ENCODE results near the gene CDH13. TPM values are rescaled to one million over a fixed set of nuclear protein-coding genes. Genes with fewer than 3 reads are reported as not detected.

CDH13 gene
- total and polyA plus RNA-seq, 9 of the 15 experiments (the other 6 are each of a cell fraction or from before 2014, with no cell fraction given): 0.03 TPM; not detected in 8

- CTCF ChIA-PET (ENCODE audit: low intra/inter-chr PET ratio): interaction anchor here (0.6 kb wide), 3 partner anchors 25 to 1182 kb away, joined by 3 read pairs; no protein-coding TSS in a partner anchor
- no peak for TF ChIP-seq RAD21 (CRISPR knock-in tag; conservative IDR thresholded peaks at IDR 0.05 in 1 of 2, IDR thresholded peaks at IDR 0.05 in 1 of 2)
- H3K9me3 ChIP-seq (replicated peaks; ENCODE audit: control insufficient read depth, insufficient read depth, low read depth, low read length): no peaks in the 10 kb centered on the region
- no peaks in the 10 kb centered on the region for H3K9me1 ChIP-seq (ENCODE audit: control insufficient read depth, insufficient read depth, low read length)
- intact Hi-C loops (cut with micrococcal nuclease) (loop anchor here (5.0 to 10.0 kb wide), 2 partner anchors 993 to 1185 kb away; no protein-coding TSS in a partner anchor), in situ Hi-C loops (cut with MboI) (loop anchor here (10.0 kb wide), 1 partner anchor 1183 kb away; no protein-coding TSS in a partner anchor)
- DNase-seq (ENCODE audit: extremely low read depth in 1 of 4, low spot score in 3 of 4) (no peak), ATAC-seq (no peak), FAIRE-seq (no peak)
- no peaks in the 10 kb centered on the region for H3K79me2 ChIP-seq (ENCODE audit: control insufficient read depth, insufficient read depth, low read length)
- H3K27ac ChIP-seq (ENCODE audit: extremely low read depth, low read depth, low read length): no peak overlapping the region
- H3K27me3 ChIP-seq (ENCODE audit: control insufficient read depth in 2 of 2, insufficient read depth in 2 of 2, low read length in 2 of 2): peaks cover 0 to 2% of the 10 kb centered on the region in 2 experiments; a peak in 1 of 5 replicates
- H2AFZ ChIP-seq (ENCODE audit: low read depth, low read length): no peak overlapping the region
- H3K9ac ChIP-seq (ENCODE audit: insufficient read depth in 1 of 2, low read depth in 2 of 2, low read length in 2 of 2): no peak overlapping the region
- no peaks in the 10 kb centered on the region for H4K20me1 ChIP-seq (replicated peaks; ENCODE audit: control insufficient read depth, insufficient read depth, low read length)
- no peaks in the 10 kb centered on the region for H3K36me3 ChIP-seq (ENCODE audit: control insufficient read depth, insufficient read depth, low read length)
- H3K4me3 ChIP-seq: no peak overlapping the region
- 0% methylated on average over 2 of the region's 2 CpGs for WGBS (ENCODE audit: insufficient coverage, low coverage, missing lambda C conversion rate)
- H3K4me2 ChIP-seq (ENCODE audit: insufficient read depth, low read length): no peak overlapping the region
- BruUV-seq (replicated peaks): no TSS peak
- POLR2A ChIA-PET: interaction anchor here (0.7 to 0.9 kb wide), 2 partner anchors 14 to 46 kb away, joined by 3 read pairs; no protein-coding TSS in a partner anchor
- no peaks in the 10 kb centered on the region for H3K4me1 ChIP-seq (replicated peaks in 1 of 2; ENCODE audit: control insufficient read depth in 2 of 2, insufficient read depth in 2 of 2, low read length in 2 of 2)
Measured at GRCh38 chr16:83447560-83447959, 820.8 kb downstream of the CDH13 start.

DNA sequence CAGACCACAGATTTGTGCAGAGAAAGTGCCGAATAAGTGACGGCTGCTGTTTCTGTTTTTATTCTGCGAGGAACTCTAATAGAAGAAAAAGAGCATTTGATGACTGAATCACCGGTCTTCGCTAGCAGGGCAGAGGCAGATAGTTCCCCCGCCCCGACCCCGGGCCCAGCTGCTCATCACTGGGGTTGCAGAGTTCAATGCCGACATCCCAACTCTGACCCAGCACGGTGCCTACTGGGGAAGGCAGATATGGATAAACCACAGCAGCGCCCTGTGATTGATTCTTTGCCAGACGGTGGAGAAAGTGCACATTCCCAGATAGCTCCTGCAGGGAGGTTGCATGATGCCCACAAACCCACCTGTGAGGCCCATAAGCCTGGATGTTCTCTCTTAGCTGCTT lies 823.1 kb downstream of the CDH13 start:
- no peaks in the 10 kb centered on the region for H3K4me1 ChIP-seq (replicated peaks in 1 of 2; ENCODE audit: control insufficient read depth in 2 of 2, insufficient read depth in 2 of 2, low read length in 2 of 2)
- no peak overlapping the region for H2AFZ ChIP-seq (ENCODE audit: low read depth, low read length)
- H3K9me3 ChIP-seq (replicated peaks; ENCODE audit: control insufficient read depth, insufficient read depth, low read depth, low read length): no peaks in the 10 kb centered on the region
- ChIA-PET CTCF (ENCODE audit: low intra/inter-chr PET ratio) (no interaction called here), POLR2A (interaction anchor here (0.6 kb wide), 1 partner anchor 297 kb away, joined by 3 read pairs; no protein-coding TSS in a partner anchor)
- FAIRE-seq (no peak), DNase-seq (ENCODE audit: extremely low read depth in 1 of 4, low spot score in 3 of 4) (no peak), ATAC-seq (no peak)
- H4K20me1 ChIP-seq (replicated peaks; ENCODE audit: control insufficient read depth, insufficient read depth, low read length): no peaks in the 10 kb centered on the region
- no peak overlapping the region for H3K27ac ChIP-seq (ENCODE audit: extremely low read depth, low read depth, low read length)
- WGBS (ENCODE audit: insufficient coverage, low coverage, missing lambda C conversion rate): under 1% methylated on average over 12 of the region's 12 CpGs
- H3K4me2 ChIP-seq (ENCODE audit: insufficient read depth, low read length): no peak overlapping the region
- intact Hi-C loops (cut with micrococcal nuclease) (loop anchor here (5.0 to 10.0 kb wide), 2 partner anchors 995 to 1188 kb away; no protein-coding TSS in a partner anchor), in situ Hi-C loops (cut with MboI) (loop anchor here (10.0 kb wide), 1 partner anchor 1185 kb away; no protein-coding TSS in a partner anchor)
- H3K4me3 ChIP-seq: no peak overlapping the region
- no peak overlapping the region for H3K9ac ChIP-seq (ENCODE audit: insufficient read depth in 1 of 2, low read depth in 2 of 2, low read length in 2 of 2)
- no peaks in the 10 kb centered on the region for H3K36me3 ChIP-seq (ENCODE audit: control insufficient read depth, insufficient read depth, low read length)
- H3K27me3 ChIP-seq (ENCODE audit: control insufficient read depth in 2 of 2, insufficient read depth in 2 of 2, low read length in 2 of 2): 0 out of 5 replicates have a peak, but pooled peaks cover 0 to 2% of the 10 kb centered on the region in 2 experiments
- TF ChIP-seq ZNF780A (CRISPR knock-in tag; IDR thresholded peaks at IDR 0.05): no peak
- no peaks in the 10 kb centered on the region for H3K9me1 ChIP-seq (ENCODE audit: control insufficient read depth, insufficient read depth, low read length)
- no peaks in the 10 kb centered on the region for H3K79me2 ChIP-seq (ENCODE audit: control insufficient read depth, insufficient read depth, low read length)
- no TSS peak for BruUV-seq (replicated peaks)

Data from K562 (cell line).